OCI-LY7 (cell line): ENCODE data around the gene LRRC2.

ENCODE experiments used
- CTCF ChIP-seq: fragments of 200-600 bp; sonication (generic); conservative IDR thresholded peaks from 2 replicates; pipeline ENCODE4 v1.5.1; 2014; ENCODE audit warnings: mild to moderate bottlenecking, antibody characterized with exemption, low read length, moderate library complexity, mixed read lengths
- EZH2phosphoT487 ChIP-seq: fragments of 200-600 bp; sonication (generic); IDR thresholded peaks from 2 replicates; pipeline ENCODE4 v1.6.1; 2018; ENCODE audit warnings: low read depth, borderline replicate concordance, mild to moderate bottlenecking, mixed run types, antibody characterized with exemption, low read length, moderate library complexity, mixed read lengths

GRCh38 chr3:46551615-46552014 is 14.5 kb downstream of the LRRC2 start:
- TF ChIP-seq EZH2phosphoT487 (no peak), CTCF (no peak)
